B cell (primary cell): ENCODE measurements around the gene CBL.

Experiments used
- CTCF ChIP-seq: fragments of 200-600 bp; IDR thresholded peaks from one replicate; pipeline ENCODE4 v1.8.0; 2022; ENCODE audit warnings: antibody characterized with exemption, mild to moderate bottlenecking
- EZH2 ChIP-seq: IDR thresholded peaks from 2 replicates; pipeline ENCODE4 v1.6.1; 2012; ENCODE audit warnings: borderline replicate concordance, low read depth, mild to moderate bottlenecking, moderate library complexity, low read length; ENCODE audit not compliant: insufficient read depth, poor library complexity, severe bottlenecking

- TF ChIP-seq CTCF (no peak), EZH2 (no peak)
Observed at GRCh38 chr11:119273721-119274120, 67.6 kb downstream of the CBL start.
